K562 (cell line): Measurements from ENCODE around the gene PWWP2A. TPM values are rescaled to one million over a fixed set of nuclear protein-coding genes. Genes with fewer than 3 reads are reported as not detected.

Experiments used
- ATAC-seq: fragments of 200-7000 bp; cut with Tn5 transposase; 3 replicates; pipeline ENCODE4 v1.9.1; 2020; ENCODE audit warnings: moderate library complexity
- BruUV-seq: library from RNA; stranded (reverse); fragments of 400-500 nt; replicated peaks from 2 replicates; lab custom pipeline; 2021; lab: Mats Ljungman, UMichigan
- CTCF ChIA-PET: fragments of 300-600 bp; formaldehyde crosslinking; extraction: SDS; loops from one replicate; lab custom pipeline; 2021; ENCODE audit warnings: low intra/inter-chr PET ratio; lab: Yijun Ruan, JAX
- POLR2A ChIA-PET: fragments of 300-600, 350-650 bp; sonication (Branson Sonifier 250); formaldehyde crosslinking; extraction: SDS; loops from one replicate; lab custom pipeline; 2021; ENCODE audit warnings: antibody characterized with exemption, inconsistent platforms; lab: Yijun Ruan, JAX
- DNase-seq, 4 experiments: peaks; one replicate each; pipeline versions ENCODE4 v3.0.0 to v3.0.0-alpha.2; 2011 to 2018; ENCODE audit warnings: low spot score in 3 of 4, mixed read lengths in 3 of 4; ENCODE audit errors: extremely low read depth in 1 of 4
- FAIRE-seq: peaks from 2 replicates; lab custom pipeline; 2011; peaks lifted over from hg19 to GRCh38; lab: Jason Lieb, UNC
- H2AFZ ChIP-seq: 2 replicates; pipeline ENCODE4 v1.6.0; 2011; ENCODE audit warnings: low read depth, low read length, control low read depth, inconsistent platforms
- H3K27ac ChIP-seq: fragments of 200-600 bp; 3 replicates; pipeline ENCODE4 v1.8.0; 2011; ENCODE audit warnings: low read depth, mild to moderate bottlenecking, control low read depth, inconsistent platforms, low read length, moderate library complexity, mixed read lengths; ENCODE audit errors: extremely low read depth
- H3K27me3 ChIP-seq, 2 experiments: fragments of 300-600 bp in 1 of 2; 2 replicates in 1 of 2; 3 replicates in 1 of 2; pipeline versions ENCODE4 v1.6.0 to v1.8.0; 2011; ENCODE audit warnings: inconsistent platforms in 2 of 2, low read length in 2 of 2, mild to moderate bottlenecking in 1 of 2, mixed read lengths in 1 of 2, moderate library complexity in 1 of 2; ENCODE audit not compliant: control insufficient read depth in 2 of 2, insufficient read depth in 2 of 2
- H3K36me3 ChIP-seq: fragments of 300-600 bp; 3 replicates; pipeline ENCODE4 v1.8.0; 2011; ENCODE audit warnings: mild to moderate bottlenecking, low read length, inconsistent platforms; ENCODE audit not compliant: control insufficient read depth, insufficient read depth
- H3K4me1 ChIP-seq, 2 experiments: fragments of 200-600 bp in 1 of 2; replicated peaks in 1 of 2; 2 replicates in 1 of 2; 3 replicates in 1 of 2; pipeline versions ENCODE4 v1.5.1 to v1.8.0; 2011; ENCODE audit warnings: inconsistent platforms in 2 of 2, low read length in 2 of 2, mild to moderate bottlenecking in 1 of 2, mixed read lengths in 1 of 2, moderate library complexity in 1 of 2; ENCODE audit not compliant: control insufficient read depth in 2 of 2, insufficient read depth in 2 of 2
- H3K4me2 ChIP-seq: 2 replicates; pipeline ENCODE4 v1.6.1; 2011; ENCODE audit warnings: low read length, control low read depth, inconsistent platforms, mixed read lengths; ENCODE audit not compliant: insufficient read depth
- H3K4me3 ChIP-seq: fragments of 200-600 bp; sonication (generic), shearing (Covaris generic); 2 replicates; pipeline ENCODE4 v1.5.1; 2016; ENCODE audit warnings: control low read depth, inconsistent platforms
- H3K79me2 ChIP-seq: fragments of 200-600 bp; 3 replicates; pipeline ENCODE4 v1.8.0; 2011; ENCODE audit warnings: low read length, inconsistent platforms; ENCODE audit not compliant: control insufficient read depth, insufficient read depth
- H3K9ac ChIP-seq, 2 experiments: 2 replicates each; pipeline versions ENCODE4 v1.6.0 to v1.6.1; 2011; ENCODE audit warnings: low read depth in 2 of 2, low read length in 2 of 2, control low read depth in 1 of 2, inconsistent platforms in 1 of 2, mild to moderate bottlenecking in 1 of 2, mixed read lengths in 1 of 2; ENCODE audit not compliant: insufficient read depth in 1 of 2
- H3K9me1 ChIP-seq: one replicate; pipeline ENCODE4 v1.6.0; 2011; ENCODE audit warnings: inconsistent platforms, mild to moderate bottlenecking, low read length, moderate library complexity; ENCODE audit not compliant: control insufficient read depth, insufficient read depth
- H3K9me3 ChIP-seq: replicated peaks from 2 replicates; pipeline ENCODE4 v1.5.1; 2011; ENCODE audit warnings: low read depth, low read length, inconsistent platforms; ENCODE audit not compliant: control insufficient read depth, insufficient read depth
- H4K20me1 ChIP-seq: replicated peaks from 2 replicates; pipeline ENCODE4 v1.6.1; 2011; ENCODE audit warnings: low read length, inconsistent platforms, mixed read lengths; ENCODE audit not compliant: control insufficient read depth, insufficient read depth
- ATF7 ChIP-seq: fragments of 450-650 bp; IDR thresholded peaks from 2 replicates; pipeline ENCODE4 v1.7.1; 2014; ENCODE audit warnings: mild to moderate bottlenecking, moderate library complexity
- CBX5 ChIP-seq: IDR thresholded peaks from 2 replicates; pipeline ENCODE4 v1.6.1; 2014; ENCODE audit warnings: low read depth, borderline replicate concordance
- CC2D1A ChIP-seq: fragments of 450-650 bp; IDR thresholded peaks from 2 replicates; pipeline ENCODE4 v1.6.1; 2017; ENCODE audit warnings: mild to moderate bottlenecking
- CEBPG ChIP-seq, 3 experiments: fragments of 200-800 bp in 1 of 3; sonication (Bioruptor generic) in 1 of 3; sonication (generic) in 1 of 3; formaldehyde crosslinking in 1 of 3; IDR thresholded peaks in 2 of 3; conservative IDR thresholded peaks in 1 of 3; 2 replicates each; pipeline versions ENCODE4 v1.6.1 to v1.8.0; 2016 to 2022; ENCODE audit warnings: missing compliant biosample characterization in 2 of 3, missing genetic modification characterization in 2 of 3, mild to moderate bottlenecking in 1 of 3, missing genetic modification reagents in 1 of 3
- FOXM1 ChIP-seq, 2 experiments: fragments of 450-650 bp in 1 of 2; sonication (generic) in 1 of 2; formaldehyde crosslinking in 1 of 2; IDR thresholded peaks; 2 replicates each; pipeline versions ENCODE4 v1.6.1 to v1.9.0; 2017 to 2022; ENCODE audit warnings: low read depth in 2 of 2, mild to moderate bottlenecking in 2 of 2, missing genetic modification reagents in 1 of 2, moderate library complexity in 1 of 2
- GTF2A2 ChIP-seq: IDR thresholded peaks from 2 replicates; pipeline ENCODE4 v1.6.1; 2016; ENCODE audit warnings: mild to moderate bottlenecking, missing genetic modification characterization, missing compliant biosample characterization
- MTA3 ChIP-seq: fragments of 450-650 bp; formaldehyde crosslinking; IDR thresholded peaks from 2 replicates; pipeline ENCODE4 v1.6.1; 2017; ENCODE audit warnings: mild to moderate bottlenecking, borderline replicate concordance
- NELFE ChIP-seq: IDR thresholded peaks from 2 replicates; pipeline ENCODE4 v1.6.1; 2011; ENCODE audit warnings: mild to moderate bottlenecking; ENCODE audit not compliant: insufficient read depth, insufficient read length
- TFAM ChIP-seq: fragments of 250-450 bp; sonication (Bioruptor Pico); conservative IDR thresholded peaks from 2 replicates; pipeline ENCODE4 v1.5.0; 2021; ENCODE audit warnings: mild to moderate bottlenecking, moderate library complexity
- THAP7 ChIP-seq: fragments of 250-450 bp; sonication (Bioruptor Pico); IDR thresholded peaks from 2 replicates; pipeline ENCODE4 v1.5.0; 2021
- TRIM25 ChIP-seq: fragments of 450-650 bp; IDR thresholded peaks from 2 replicates; pipeline ENCODE4 v1.7.0; 2016; ENCODE audit warnings: borderline replicate concordance
- U2AF2 ChIP-seq: fragments of 200-400 bp; formaldehyde crosslinking; optimal IDR thresholded peaks from 2 replicates; pipeline ENCODE3; 2017; ENCODE audit warnings: low read depth, mild to moderate bottlenecking, low read length
- XRCC3 ChIP-seq: fragments of 450-650 bp; IDR thresholded peaks from 2 replicates; pipeline ENCODE4 v1.6.1; 2017; ENCODE audit warnings: mild to moderate bottlenecking, moderate library complexity
- ZNF143 ChIP-seq: sonication (generic); formaldehyde crosslinking; IDR thresholded peaks from 2 replicates; pipeline ENCODE4 v1.9.0; 2022; ENCODE audit warnings: mild to moderate bottlenecking, missing genetic modification reagents
- ZNF3 ChIP-seq: fragments of 250-450 bp; sonication (Bioruptor Pico); IDR thresholded peaks from 2 replicates; pipeline ENCODE4 v1.5.0; 2021; ENCODE audit warnings: mild to moderate bottlenecking, moderate library complexity
- WGBS: fragments of 100-300 bp; shearing (Covaris generic); methylation state at CpG from one replicate; pipeline ENCODE4 v1.1.6; 2016; ENCODE audit warnings: low coverage, mixed read lengths; ENCODE audit not compliant: insufficient coverage; ENCODE audit errors: missing lambda C conversion rate; 5-methylcytosine and 5-hydroxymethylcytosine counted together
- in situ Hi-C: fragments of 300-500 bp; cut with MboI; formaldehyde crosslinking; loops from 4 replicates; pipeline ENCODE4 v1.15.0; 2018; ENCODE audit warnings: inconsistent platforms, mixed read lengths
- intact Hi-C: fragments of 100-400 bp; cut with micrococcal nuclease; formaldehyde crosslinking; loops from 2 replicates; pipeline ENCODE4 v1.14.2; 2022
- polyA plus RNA-seq, 8 experiments: library from polyadenylated mRNA; depleted of rRNA in 4 of 8; stranded (reverse) in 5 of 8; unstranded in 3 of 8; fragments of >200 nt; fragmentation: Nextera tagmentation in 2 of 8; fragmentation: Illumina TruSeq in 1 of 8; extraction: Ambion mirVana in 2 of 8; extraction: Trizol in 1 of 8; gene quantifications; 2 replicates each; pipeline versions ENCODE4 v1.2.1 to v1.2.3, GENCODE V29; 2011 to 2014; ENCODE audit warnings: inconsistent platforms in 1 of 8, missing spikeins in 1 of 8
- total RNA-seq, 7 experiments: library from RNA; depleted of rRNA in 6 of 7; stranded (reverse); fragments of >200 nt in 6 of 7; fragmentation: Illumina TruSeq in 2 of 7; extraction: Trizol in 2 of 7; gene quantifications; 2 replicates each; pipeline versions ENCODE4 v1.2.1 to v1.2.3, GENCODE V29; 2011 to 2021; ENCODE audit warnings: low replicate concordance in 1 of 7

The PWWP2A gene
- total and polyA plus RNA-seq, 9 of the 15 experiments (the other 6 are each of a cell fraction or from before 2014, with no cell fraction given), result 2.7 to 26.3 (median 14.6) TPM

GRCh38 chr5:160054047-160054446 lies 65.2 kb downstream of the PWWP2A start:
- H3K4me1 ChIP-seq, result no peaks in the 10 kb centered on the region
- no peak for ATAC-seq
- no peak overlapping the region for H3K27ac ChIP-seq
- H2AFZ ChIP-seq, result no peak overlapping the region
- no peaks in the 10 kb centered on the region for H3K79me2 ChIP-seq
- DNase-seq, result no peak
- H3K36me3 ChIP-seq, result peaks cover 73% of the 10 kb centered on the region
- POLR2A ChIA-PET, result interaction anchor here (0.5 to 1.8 kb wide), 2 partner anchors 9 to 19 kb away, joined by 3 to 7 read pairs; no protein-coding TSS in a partner anchor
- intact Hi-C loops, result no loop called here
- H3K9ac ChIP-seq, result no peak overlapping the region
- no peaks in the 10 kb centered on the region for H3K9me1 ChIP-seq
- H3K9me3 ChIP-seq, result no peaks in the 10 kb centered on the region
- whole genome bisulfite sequencing, result 100% methylated on average over 1 of the region's 1 CpG
- no peaks in the 10 kb centered on the region for H3K27me3 ChIP-seq
- no peak overlapping the region for H3K4me2 ChIP-seq
- CTCF ChIA-PET, result no interaction called here
- no peaks in the 10 kb centered on the region for H4K20me1 ChIP-seq
- no peak overlapping the region for H3K4me3 ChIP-seq
- in situ Hi-C loops, result no loop called here
- FAIRE-seq, result no peak
- BruUV-seq, result no TSS peak
- TF ChIP-seq MTA3 (no peak), CEBPG (CRISPR knock-in tag; IDR thresholded peaks at IDR 0.05) (no peak), CEBPG (tag; conservative IDR thresholded peaks at IDR 0.05 in 1 of 2, IDR thresholded peaks at IDR 0.05 in 1 of 2) (no peak), ZNF143 (CRISPR knock-in tag) (no peak), THAP7 (CRISPR knock-in tag) (no peak), XRCC3 (no peak), GTF2A2 (no peak), NELFE (no peak), U2AF2 (no peak), ATF7 (no peak), FOXM1 (IDR thresholded peaks at IDR 0.05; ENCODE audit: low read depth) (no peak), FOXM1 (CRISPR knock-in tag; IDR thresholded peaks at IDR 0.05; ENCODE audit: low read depth) (no peak), CBX5 (no peak), TRIM25 (no peak), CC2D1A (no peak), TFAM (CRISPR knock-in tag) (no peak), ZNF3 (CRISPR knock-in tag) (no peak)
